ENCODE data around the gene SRF. TPM values are rescaled to one million over a fixed set of nuclear protein-coding genes. Genes with fewer than 3 reads are reported as not detected.

The SRF gene
- total and polyA plus RNA-seq, 8 donors = 7.2 to 12.8 (median 10.9) TPM

DNA sequence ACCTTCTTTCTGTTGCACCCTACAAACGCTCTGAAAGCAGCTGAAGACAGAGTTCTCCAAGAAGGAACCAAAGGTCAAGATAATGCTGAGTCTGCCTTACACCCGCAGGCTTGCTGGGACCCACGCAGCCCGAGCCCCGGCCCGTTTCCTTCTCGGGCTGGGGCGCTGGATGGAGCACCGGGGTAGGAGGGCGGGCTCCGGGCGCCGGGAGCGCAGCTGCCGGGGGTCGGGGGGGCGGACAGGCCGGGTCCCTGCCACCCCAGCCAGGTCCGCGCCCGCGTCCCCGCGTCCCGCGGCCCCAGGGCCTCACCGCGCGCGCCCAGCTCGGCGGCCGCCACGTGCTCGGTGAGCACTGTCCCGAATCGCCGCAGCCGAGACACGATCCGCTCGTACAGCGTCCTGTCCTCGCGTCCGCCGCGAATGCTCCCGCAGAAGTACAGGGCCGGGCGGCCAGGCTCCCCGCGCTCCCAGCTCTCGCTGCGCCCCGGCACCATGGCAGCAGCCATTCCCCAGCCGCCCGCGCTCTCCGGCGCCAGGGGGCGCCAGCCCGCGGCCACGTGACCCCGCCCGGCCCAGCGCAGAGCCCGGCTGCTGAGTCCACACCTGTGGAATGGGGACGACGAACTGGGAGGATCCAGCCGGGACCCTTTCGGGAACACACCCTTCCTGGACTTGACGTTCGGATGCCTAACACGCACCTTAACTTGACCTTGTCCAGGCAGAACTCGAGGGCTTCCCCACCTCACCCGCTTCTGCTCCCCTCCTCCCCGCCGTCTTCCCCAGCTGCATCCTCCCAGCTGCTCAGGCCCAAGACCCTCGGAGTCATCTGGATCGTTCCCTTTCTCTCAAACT, 58.1 kb downstream of the SRF start, which contains the start of gene DNPH1:
Gene DNPH1 (minus strand): TSS at position 531 of the 852 bp plus-strand sequence. CDS start 25 bp downstream, at position 506.
- Histone ChIP-seq H3K27ac (peak within 1 kb of the TSS in 3 of 4 donors; percentile 54 to 70 (median 60)), H3K27me3 (no peaks in the 10 kb centered on the region), H3K9me3 (no peaks in the 10 kb centered on the region), H3K4me1 (peaks cover 4 to 5% (median 5%) of the 10 kb centered on the region in 3 donors), H3K4me3 (peak within 1 kb of the TSS; percentile 53 to 78 (median 77)), H3K36me3 (no peaks in the 10 kb centered on the region)
- WGBS, 2 donors = 3% methylated on average over 59 to 82 of the region's 82 CpGs
- peak; percentile 97 to 99 (median 98) for ATAC-seq
- FAIRE-seq = no peak
- peak; percentile 72 to 95 (median 87) for DNase-seq
- TF ChIP-seq, protein P1, sequence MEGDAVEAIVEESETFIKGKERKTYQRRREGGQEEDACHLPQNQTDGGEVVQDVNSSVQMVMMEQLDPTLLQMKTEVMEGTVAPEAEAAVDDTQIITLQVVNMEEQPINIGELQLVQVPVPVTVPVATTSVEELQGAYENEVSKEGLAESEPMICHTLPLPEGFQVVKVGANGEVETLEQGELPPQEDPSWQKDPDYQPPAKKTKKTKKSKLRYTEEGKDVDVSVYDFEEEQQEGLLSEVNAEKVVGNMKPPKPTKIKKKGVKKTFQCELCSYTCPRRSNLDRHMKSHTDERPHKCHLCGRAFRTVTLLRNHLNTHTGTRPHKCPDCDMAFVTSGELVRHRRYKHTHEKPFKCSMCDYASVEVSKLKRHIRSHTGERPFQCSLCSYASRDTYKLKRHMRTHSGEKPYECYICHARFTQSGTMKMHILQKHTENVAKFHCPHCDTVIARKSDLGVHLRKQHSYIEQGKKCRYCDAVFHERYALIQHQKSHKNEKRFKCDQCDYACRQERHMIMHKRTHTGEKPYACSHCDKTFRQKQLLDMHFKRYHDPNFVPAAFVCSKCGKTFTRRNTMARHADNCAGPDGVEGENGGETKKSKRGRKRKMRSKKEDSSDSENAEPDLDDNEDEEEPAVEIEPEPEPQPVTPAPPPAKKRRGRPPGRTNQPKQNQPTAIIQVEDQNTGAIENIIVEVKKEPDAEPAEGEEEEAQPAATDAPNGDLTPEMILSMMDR (IDR thresholded peaks at IDR 0.05) = peak; percentile 91 to 95 (median 92)
- intact Hi-C loops (cut with DNase I) = no loop called here

DNA sequence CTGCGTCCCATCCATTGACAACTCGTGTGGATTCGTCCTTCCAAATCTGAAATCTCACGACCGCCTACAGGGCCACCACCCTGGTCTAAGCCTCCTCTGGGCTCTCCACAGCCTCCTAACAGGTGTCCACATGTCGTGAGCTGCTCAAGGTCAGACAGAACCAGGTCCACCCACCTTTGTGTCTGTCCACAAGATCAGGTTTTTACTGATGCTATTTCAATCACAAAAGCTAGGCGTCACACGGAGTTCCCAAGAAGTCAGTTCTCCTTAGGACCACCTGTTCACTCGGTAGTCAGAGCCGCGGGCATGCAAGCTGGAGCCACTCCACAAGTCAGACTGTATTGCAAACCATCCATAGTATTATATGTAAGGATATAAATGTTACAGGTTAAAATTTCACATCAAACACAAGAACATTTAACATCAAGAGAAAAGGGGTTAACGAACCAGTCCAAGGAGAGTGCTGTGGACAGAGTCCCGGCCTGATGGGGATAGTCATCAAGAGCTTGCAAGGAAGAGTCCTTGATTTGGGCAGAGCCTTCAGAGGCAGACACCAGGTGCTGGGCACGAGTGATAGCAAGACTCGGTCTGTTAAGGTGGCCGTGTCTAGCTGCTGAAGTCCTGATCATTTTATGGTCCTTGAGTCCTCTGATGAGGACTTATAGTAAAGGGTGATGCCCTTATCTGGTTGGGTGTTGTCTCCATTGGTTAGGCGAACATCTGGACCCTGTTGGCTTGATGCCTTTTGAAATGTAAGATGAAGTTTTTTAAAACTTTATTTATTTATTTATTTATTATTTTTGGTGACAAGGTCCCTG, 58.9 kb downstream of the SRF start:
- 75 to 77% methylated on average over 17 of the region's 17 CpGs for WGBS, 2 donors
- TF ChIP-seq, protein P1 (IDR thresholded peaks at IDR 0.05) = no peak
- no peak for DNase-seq
- Histone ChIP-seq H3K4me3 (peak overlapping the region in 2 of 4 donors; percentile 77), H3K27ac (peak overlapping the region in 1 of 4 donors; percentile 54), H3K36me3 (no peaks in the 10 kb centered on the region), H3K9me3 (no peaks in the 10 kb centered on the region), H3K4me1 (peaks cover 4 to 5% (median 5%) of the 10 kb centered on the region in 3 donors), H3K27me3 (no peaks in the 10 kb centered on the region)
- intact Hi-C loops (cut with DNase I) = no loop called here
- FAIRE-seq = no peak
- peak in 3 of 4 donors; percentile 2 to 8 (median 4) for ATAC-seq

DNA sequence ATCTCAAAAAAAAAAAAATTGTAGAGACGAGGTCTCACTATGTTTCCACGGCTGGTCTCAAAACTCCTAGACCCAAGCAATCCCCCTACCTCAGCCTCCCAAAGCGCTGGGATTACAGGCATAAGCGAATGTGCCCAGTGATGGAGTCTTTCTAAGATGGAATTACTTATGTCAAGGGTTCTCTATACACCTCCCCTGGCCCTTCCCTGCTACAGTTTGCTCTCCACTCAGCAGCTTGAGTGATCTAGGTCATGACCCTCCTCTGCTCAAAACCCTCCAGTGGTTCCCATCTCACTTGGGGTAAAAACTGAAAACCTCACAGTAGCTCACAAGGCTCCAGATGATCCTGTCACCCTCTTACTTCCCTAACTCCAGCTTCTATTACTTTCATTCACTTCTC, 60.0 kb downstream of the SRF start:
- no peak overlapping the region for H3K27ac ChIP-seq
- DNase-seq = no peak
- TF ChIP-seq, protein P1 (IDR thresholded peaks at IDR 0.05) = no peak
- WGBS, 2 donors = 77 to 80% methylated on average over 4 of the region's 4 CpGs
- H3K36me3 ChIP-seq = no peaks in the 10 kb centered on the region
- ATAC-seq = no peak
- peaks cover 4 to 5% (median 5%) of the 10 kb centered on the region in 3 donors for H3K4me1 ChIP-seq
- intact Hi-C loops (cut with DNase I) = no loop called here
- FAIRE-seq = no peak
- no peaks in the 10 kb centered on the region for H3K9me3 ChIP-seq
- H3K27me3 ChIP-seq = no peaks in the 10 kb centered on the region
- H3K4me3 ChIP-seq = no peak overlapping the region

Other genes starting within 250 kb of the SRF start
- 10 to 100 TPM; 28.3 to 59.7 (median 34.1) TPM for gene CNPY3, start 241.8 kb upstream of the SRF start, total RNA-seq
- 10 to 100 TPM; 41.9 to 55.4 TPM for gene CNPY3, start 241.8 kb upstream of the SRF start, polyA plus RNA-seq
- 100 to 1,000 TPM in 3 of 6 donors, 10 to 100 TPM in 3; 19.0 to 295 (median 102) TPM for gene GNMT, start 210.5 kb upstream of the SRF start, total RNA-seq
- gene GNMT, start 210.5 kb upstream of the SRF start, polyA plus RNA-seq = 100 to 1,000 TPM in 1 of 2 donors, 10 to 100 TPM in 1; 57.9 to 443 TPM
- 10 to 100 TPM; 11.4 to 24.3 (median 16.5) TPM for gene PEX6, start 192.1 kb upstream of the SRF start, total RNA-seq
- gene PEX6, start 192.1 kb upstream of the SRF start, polyA plus RNA-seq = 10 to 100 TPM; 17.5 to 20.9 TPM
- gene PPP2R5D, start 186.7 kb upstream of the SRF start, total RNA-seq = 10 to 100 TPM in 5 of 6 donors, 1 to 10 TPM in 1; 9.6 to 17.2 (median 11.3) TPM
- gene PPP2R5D, start 186.7 kb upstream of the SRF start, polyA plus RNA-seq = 10 to 100 TPM; 16.8 to 18.7 TPM
- 10 to 100 TPM; 16.5 to 26.5 (median 22.6) TPM for gene MEA1, start 157.3 kb upstream of the SRF start, total RNA-seq
- 10 to 100 TPM; 44.1 to 48.7 TPM for gene MEA1, start 157.3 kb upstream of the SRF start, polyA plus RNA-seq
- 10 to 100 TPM; 19.7 to 40.6 (median 28.0) TPM for gene KLHDC3, start 157.0 kb upstream of the SRF start, total RNA-seq
- 10 to 100 TPM; 48.5 to 48.8 TPM for gene KLHDC3, start 157.0 kb upstream of the SRF start, polyA plus RNA-seq
- 10 to 100 TPM; 13.2 to 27.1 (median 22.3) TPM for gene RRP36, start 149.6 kb upstream of the SRF start, total RNA-seq
- 10 to 100 TPM; 21.2 to 32.9 TPM for gene RRP36, start 149.6 kb upstream of the SRF start, polyA plus RNA-seq
- gene CUL7, start 117.4 kb upstream of the SRF start, total RNA-seq = 10 to 100 TPM in 4 of 6 donors, 1 to 10 TPM in 2; 8.6 to 21.4 (median 12.2) TPM
- 10 to 100 TPM; 17.1 to 20.4 TPM for gene CUL7, start 117.4 kb upstream of the SRF start, polyA plus RNA-seq
- gene MRPL2, start 111.8 kb upstream of the SRF start, total RNA-seq = 10 to 100 TPM; 19.9 to 31.6 (median 25.7) TPM
- 10 to 100 TPM; 55.2 to 65.8 TPM for gene MRPL2, start 111.8 kb upstream of the SRF start, polyA plus RNA-seq
- 10 to 100 TPM; 11.3 to 24.2 (median 15.4) TPM for gene KLC4, start 111.6 kb upstream of the SRF start, total RNA-seq
- gene KLC4, start 111.6 kb upstream of the SRF start, polyA plus RNA-seq = 10 to 100 TPM; 33.0 to 46.1 TPM
- gene PTK7, start 95.0 kb upstream of the SRF start, total RNA-seq = 10 to 100 TPM in 5 of 6 donors, 1 to 10 TPM in 1; 9.8 to 44.2 (median 15.8) TPM
- gene PTK7, start 95.0 kb upstream of the SRF start, polyA plus RNA-seq = 10 to 100 TPM; 21.7 to 33.1 TPM
- 10 to 100 TPM; 11.3 to 26.7 (median 13.8) TPM for gene CUL9, start 10.9 kb downstream of the SRF start, total RNA-seq
- 10 to 100 TPM; 86.6 to 99.3 TPM for gene CUL9, start 10.9 kb downstream of the SRF start, polyA plus RNA-seq
- gene DNPH1, start 58.2 kb downstream of the SRF start, total RNA-seq = 10 to 100 TPM; 19.9 to 45.1 (median 38.4) TPM
- gene DNPH1, start 58.2 kb downstream of the SRF start, polyA plus RNA-seq = 10 to 100 TPM; 56.0 to 73.3 TPM
- gene TTBK1, start 72.2 kb downstream of the SRF start, total RNA-seq = under 1 TPM; 0.08 to 0.19 (median 0.14) TPM
- gene TTBK1, start 72.2 kb downstream of the SRF start, polyA plus RNA-seq = under 1 TPM; 0.45 to 0.57 TPM
- under 1 TPM in 1 of 6 donors, not detected in 5; 0.16 TPM for gene SLC22A7, start 127.0 kb downstream of the SRF start, total RNA-seq
- not detected for gene SLC22A7, start 127.0 kb downstream of the SRF start, polyA plus RNA-seq
- 1 to 10 TPM in 2 of 6 donors, under 1 TPM in 4; 0.46 to 4.6 (median 0.82) TPM for gene CRIP3, start 137.6 kb downstream of the SRF start, total RNA-seq
- 1 to 10 TPM; 4.5 to 9.7 TPM for gene CRIP3, start 137.6 kb downstream of the SRF start, polyA plus RNA-seq
- 10 to 100 TPM in 2 of 6 donors, 1 to 10 TPM in 4; 6.2 to 13.0 (median 8.7) TPM for gene ZNF318, start 198.4 kb downstream of the SRF start, total RNA-seq
- gene ZNF318, start 198.4 kb downstream of the SRF start, polyA plus RNA-seq = 1 to 10 TPM; 6.2 to 9.4 TPM